ENCODE results near the gene NBEA.
A peak's percentile ranks its signal among the peaks of the same experiment; 100 is the strongest.
"Not testable (repeated sequence)": the region's sequence is repeated elsewhere in the genome, so short reads cannot be mapped to it uniquely, and the experiment has no call there.

Gene NBEA

DNA sequence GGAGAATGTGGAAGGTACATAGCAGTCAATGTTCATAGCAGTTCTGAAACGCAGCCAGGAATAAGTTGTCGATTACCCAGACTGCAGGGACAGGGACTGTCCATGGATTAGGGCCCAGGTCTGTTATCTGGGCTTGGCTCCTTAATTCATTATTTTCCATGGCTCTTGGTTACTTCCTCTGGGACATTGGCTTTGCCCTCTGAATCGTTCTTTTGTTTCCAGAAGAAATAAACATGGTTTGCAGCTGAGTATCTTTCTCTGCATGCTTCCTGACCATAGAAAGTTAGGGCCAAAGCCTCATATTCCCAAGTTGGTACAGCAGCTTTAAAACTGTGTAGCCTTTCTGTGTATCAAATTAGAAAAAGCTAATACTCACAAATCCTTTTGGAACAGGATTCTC lies 656.2 kb downstream of the NBEA start:
- no peak for DNase-seq

DNA sequence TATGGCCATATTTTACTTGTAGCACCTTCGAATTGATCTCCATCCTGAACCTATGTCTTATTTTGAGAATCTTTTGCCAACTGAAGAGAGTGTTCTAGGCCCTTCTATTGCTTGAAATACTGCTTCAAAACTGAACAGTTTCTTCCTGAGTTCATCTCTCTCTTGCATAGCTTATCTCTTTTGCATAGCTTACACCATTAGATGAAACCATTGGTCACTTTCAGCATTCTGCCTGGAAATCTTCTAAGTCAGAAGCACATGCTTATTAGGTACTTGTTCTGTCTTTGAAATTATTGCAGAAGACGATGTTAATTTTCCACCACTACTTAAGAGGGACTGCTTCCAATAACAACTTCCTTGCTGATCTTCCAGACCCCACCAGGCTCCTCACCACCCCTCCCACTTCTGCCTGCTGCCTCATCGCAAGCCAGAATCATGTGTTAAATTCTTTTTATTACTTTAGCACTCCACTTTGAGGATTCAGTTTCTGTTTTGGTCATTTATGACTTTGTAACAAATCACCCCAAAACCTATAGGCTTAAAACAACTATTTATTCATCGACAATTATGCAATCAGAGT lies 656.8 kb downstream of the NBEA start:
- DNase-seq = no peak

DNA sequence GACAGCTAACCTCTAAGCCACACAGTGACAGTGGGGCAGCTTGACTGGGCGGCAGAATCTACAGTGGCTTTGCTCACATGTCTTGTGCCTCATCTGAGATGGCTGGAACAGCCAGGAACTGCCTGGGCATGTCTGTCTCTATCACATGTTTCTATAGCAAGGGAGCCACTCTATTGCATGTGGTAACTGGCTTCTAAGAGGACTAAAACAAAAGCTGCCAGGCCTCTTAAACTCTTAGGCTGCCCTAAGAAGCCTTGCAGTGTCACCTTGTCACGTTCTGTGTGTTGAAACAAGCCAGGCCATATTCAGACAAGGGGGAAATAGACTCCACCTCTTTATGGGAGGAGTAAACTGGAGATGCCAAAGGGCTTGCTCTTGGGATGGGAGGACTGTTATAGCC lies 657.3 kb downstream of the NBEA start:
- DNase-seq = no peak

DNA sequence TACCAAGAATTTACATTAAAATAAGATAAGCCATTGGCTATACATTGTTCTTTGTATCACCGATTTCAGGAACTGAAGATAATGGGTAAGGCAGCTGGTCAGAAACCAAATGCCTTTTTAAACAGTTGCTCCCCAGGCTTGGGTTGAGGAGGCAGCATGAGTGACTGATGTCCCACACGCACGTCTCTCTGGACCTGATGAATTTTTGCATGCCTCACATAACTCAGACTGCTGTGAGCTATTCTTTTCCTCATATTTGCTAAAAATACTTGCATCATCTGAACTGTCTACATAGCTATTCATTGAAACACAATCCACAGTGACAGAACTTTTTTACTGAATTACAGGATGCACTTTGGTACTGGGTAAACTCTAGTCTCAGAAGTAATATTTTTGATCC lies 658.1 kb downstream of the NBEA start:
- no peak for DNase-seq

DNA sequence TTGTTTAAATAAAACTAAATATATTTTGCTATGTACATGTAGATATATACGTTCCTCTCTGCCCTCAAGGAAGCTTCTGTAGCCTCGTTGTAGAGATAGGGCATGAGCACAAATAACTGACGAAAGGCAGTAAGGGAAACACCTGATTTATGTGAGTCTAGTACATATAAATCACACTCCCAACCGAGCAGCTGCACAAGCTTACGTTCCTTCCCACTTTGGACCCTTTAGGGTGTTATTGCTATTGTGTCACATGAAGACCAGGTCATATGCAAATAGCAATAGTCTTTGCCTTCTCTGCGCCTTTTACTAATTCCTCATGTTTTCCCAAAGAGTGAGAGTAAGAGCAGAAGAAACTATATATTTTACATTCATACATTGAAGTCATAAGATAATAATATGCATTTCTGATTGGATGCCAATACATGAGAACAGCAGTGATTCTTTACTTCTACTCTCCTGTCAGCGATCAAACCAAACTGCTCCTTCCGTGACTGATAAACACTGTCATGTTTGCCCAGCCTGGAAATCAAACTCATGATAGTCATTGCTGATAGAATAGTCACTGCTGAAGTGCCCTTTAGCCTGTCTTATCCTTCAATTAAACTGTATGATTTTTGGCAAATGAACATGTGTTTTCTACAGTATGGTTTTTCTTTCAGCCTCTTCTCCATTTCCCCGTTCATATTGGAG lies 661.7 kb downstream of the NBEA start:
- no peak for DNase-seq

DNA sequence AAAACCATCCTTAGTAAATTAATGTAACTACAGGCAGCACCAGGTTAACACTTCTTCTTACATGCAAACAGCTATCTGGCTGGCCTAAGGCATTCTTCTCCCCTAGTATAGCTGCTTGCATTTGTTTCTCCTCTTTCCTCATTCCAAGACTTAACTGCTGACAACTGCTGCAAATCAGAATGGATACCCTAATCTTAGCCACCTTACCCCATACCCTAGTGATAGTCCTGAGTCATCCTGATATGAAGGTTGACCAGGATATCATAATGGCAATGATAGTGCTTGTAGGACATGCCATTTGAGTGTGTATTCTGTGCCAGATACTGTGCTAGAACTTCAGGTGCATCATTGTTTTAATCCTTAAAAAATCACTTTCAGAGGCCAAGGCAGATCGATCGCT lies 672.6 kb downstream of the NBEA start:
- DNase-seq = no peak

DNA sequence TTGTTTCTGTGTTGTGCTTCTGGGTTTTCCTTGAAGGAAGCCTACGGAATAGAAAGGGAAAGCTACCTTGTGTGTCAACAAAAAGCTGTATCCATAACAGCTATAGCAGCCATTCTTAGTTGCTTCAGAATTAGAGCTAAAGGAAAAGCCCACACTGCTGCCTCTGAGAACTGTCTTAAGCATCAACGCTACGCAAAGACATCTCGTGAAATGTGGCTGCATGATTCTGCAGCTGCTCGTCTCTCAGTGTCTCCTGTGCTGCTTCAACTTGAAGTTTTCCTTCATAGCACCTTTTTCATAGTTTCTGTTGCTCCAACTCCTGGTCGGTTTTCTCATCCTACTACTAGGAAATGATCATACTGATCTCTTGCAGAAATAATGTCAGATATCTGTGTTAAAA lies 675.4 kb downstream of the NBEA start:
- no peak for DNase-seq

DNA sequence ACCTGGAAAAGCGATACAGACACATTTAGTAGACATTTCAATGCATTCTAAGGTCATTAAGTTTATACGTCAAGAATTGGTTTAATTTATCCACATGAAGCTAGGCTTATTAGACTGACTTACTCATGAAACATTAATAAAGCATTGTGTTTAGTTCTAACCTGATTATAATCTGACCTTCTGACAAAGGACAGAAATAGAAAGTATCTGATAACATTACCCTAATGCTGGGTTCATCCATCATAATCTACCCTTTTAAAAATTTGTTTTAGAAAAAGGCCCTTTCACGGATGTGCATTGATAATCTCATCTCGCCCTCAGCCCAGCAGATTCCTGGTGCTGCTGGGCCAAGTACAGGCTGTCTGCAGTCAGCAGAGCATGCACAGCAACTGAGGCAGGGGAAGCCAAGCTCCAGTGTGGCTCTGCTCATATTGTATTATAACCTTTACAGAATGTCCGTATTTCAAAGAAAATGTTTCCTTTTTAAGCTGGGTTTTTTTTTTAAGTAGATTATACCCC lies 676.6 kb downstream of the NBEA start:
- no peak for DNase-seq

DNA sequence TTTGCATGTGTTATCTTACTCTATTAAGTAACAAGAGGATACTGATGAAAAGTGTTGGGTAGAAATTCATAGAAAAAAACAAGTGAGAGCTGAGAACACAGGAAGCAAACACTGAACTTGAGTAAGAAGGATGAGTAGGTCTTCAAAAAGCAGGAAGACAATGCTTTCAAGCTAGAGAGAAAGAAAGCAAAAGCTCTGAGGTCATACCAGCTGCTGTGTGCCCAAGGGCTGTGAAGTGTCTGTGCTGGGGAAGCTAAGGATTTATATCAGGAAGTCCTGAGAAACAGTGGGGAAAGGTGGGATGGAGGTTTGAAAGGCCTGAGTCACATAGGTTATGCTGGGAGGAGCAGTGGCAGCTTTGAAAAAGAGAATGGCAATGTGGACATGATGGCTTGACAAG lies 679.9 kb downstream of the NBEA start:
- DNase-seq = peak in 1 of 5 donors; percentile 18

DNA sequence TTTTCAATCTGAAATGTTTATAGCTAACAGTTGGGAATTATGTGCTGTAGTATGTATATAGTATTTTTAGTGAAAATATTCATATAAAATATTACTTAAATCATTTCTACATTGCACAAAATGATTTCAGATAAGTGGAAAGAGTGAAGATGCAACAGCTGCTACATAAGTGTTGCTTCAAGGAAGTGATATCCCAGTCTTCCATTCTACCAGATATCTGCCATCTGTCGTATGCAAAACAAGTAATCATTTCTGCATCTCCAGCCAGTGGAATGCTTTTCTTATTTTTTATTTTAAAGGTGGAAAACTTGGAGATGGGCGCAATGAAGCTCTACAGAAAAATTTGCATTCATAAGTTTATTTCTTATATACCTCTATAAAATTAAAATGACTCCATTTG lies 687.0 kb downstream of the NBEA start:
- DNase-seq = no peak

DNA sequence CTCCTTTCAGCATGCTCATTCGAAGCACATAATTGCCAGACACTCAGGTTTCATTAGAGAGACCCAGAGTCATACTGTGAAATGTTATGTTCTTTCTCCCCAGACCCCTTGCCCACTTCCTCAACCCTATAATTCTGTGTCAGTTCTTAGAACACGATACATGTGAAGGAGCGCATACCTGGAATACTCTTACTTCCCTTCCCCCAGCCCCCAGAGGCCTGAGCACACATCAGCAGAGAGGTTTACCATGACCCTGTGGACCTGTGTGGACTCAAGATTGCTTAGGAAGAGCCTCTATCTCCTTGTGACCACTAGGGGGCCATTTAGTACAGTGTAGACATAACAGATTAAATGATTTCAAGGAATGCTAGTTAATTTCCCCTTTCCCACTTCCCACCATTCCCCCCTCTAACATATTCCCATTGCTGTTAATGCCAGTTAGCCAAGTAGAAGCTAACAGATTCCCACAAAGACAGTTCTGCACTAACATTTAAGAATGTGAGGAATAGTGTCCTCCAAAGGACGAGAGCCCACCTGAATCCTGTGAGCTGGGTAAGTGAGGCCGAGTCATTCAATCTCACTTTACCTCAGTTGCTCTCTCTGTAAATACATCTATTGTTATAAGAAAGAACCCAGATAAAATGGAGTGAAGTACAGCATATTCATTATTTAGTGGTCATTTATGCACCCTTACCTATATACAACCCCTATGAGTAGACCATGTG lies 688.6 kb downstream of the NBEA start:
- peak in 1 of 5 donors; percentile 1 for DNase-seq

DNA sequence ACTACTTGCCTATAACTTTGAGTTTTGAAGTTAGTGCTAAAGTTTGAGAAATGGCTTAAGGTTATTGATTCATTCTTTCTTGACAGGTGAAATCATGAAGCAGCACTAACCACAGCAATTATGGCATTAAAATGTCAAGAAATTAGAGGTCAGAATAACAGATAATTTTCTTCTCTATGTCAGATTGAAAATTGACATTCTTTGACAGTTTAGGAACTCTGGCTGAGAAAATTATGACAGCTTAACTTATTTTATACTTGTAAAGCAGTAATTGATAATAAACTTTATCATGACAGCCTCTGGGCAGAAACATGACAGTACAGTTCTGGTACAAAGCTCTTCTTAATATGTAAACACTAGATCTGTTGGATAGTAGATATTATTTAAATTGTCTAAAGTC lies 689.6 kb downstream of the NBEA start:
- no peak for DNase-seq

DNA sequence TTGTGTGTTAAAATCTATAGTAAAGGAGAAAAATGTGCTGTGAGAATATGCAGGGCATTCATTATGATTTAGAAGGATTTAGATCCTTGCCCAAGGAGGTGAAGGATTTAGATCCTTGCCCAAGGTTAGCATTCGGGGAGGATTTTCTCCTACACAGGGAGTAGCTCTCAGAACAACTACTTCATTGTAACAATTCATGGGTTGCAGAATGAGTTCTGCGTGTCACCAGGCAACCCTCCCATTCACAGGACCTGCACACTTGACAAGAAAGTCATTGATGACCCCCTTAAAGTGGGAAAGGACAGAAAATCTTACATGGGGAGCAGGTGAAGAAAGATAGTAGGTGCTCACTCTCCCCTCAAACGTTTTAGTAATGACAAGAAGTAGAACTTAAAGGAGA lies 701.6 kb downstream of the NBEA start:
- no peak for DNase-seq

DNA sequence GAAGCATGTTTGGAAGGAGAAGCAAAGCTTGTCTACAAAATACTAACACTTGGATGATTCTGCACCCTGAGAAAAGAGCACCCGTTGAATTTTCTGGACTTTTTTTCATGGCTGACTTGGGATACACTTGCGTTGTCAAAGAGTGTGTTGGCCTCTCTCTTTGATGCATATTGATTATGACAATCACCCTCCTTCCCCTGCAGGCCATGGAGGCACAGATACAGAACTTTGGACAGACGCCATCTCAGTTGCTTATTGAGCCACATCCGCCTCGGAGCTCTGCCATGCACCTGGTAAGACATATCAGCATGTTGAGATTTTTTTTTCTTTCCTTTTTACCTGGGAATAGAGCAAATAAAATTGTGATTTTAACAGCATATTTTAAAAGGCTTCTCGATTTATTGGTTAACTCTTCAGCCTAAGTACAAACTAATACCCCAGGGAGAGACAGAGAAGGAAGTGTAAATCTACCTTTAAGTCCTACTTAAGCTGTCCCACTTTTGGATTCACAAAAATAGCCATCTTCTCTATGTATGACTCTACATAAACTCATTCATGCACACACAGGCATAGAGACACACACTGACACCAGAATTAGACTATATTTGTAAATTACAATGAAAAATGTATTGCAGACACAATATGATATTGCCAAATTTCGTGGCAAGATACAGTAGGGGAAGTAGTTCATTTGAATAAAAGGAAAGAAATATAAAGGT lies 704.1 kb downstream of the NBEA start:
- DNase-seq = no peak

DNA sequence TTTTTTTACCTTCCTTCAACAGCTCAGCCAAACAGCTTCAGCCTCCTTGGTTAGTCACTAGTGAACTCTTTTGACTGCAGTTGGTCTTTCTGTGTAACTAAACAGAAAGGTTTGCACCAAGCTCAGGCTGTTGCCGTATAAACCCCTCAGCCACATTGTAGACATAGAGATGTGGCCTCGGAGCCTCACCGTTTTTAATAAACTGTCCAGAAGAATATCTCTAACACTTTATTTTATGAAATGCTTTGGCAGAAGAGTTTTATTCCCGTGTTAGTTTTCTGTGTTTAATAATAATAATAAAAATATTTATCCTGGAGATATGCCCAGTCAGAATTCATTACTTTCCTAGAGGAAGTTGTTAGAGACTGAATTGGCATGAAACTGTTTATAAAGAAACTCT lies 706.1 kb downstream of the NBEA start:
- DNase-seq = no peak

DNA sequence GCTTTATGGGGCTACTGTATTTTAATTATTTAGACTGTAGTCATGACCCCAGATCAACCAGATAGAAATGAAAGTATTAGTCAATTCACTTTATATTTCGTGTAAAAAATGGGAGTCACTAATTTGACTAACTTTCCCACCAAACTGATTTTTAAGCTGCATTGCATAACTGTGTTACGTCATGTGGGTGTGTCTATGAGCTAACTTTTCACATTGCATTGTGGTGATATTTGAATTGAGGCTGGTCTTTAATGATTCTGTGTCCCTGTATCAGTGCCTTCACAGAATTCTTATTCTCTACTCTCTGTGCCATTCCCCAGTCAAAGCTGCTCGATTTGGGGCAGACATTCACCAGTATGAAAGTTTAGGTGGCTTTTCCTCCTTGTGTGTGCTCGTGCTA lies 707.1 kb downstream of the NBEA start:
- DNase-seq = no peak

DNA sequence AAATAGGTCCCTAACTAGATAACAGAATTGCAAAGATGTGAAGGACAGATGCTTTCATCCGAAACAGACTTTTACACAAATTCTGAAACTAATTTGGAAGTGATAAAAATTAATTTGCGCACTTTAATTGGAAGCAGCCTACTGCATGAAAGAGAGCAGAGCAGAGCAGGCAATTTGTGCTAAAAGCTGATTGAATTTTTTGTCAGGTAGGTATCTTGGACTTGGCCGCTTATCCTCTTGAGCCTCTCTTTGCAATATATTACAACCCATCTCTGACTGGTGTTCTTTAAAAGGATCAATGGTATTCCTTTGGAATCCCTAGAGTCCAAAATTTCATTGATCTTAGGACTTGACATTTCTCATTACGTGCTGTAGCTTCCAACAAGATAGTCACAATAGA lies 717.7 kb downstream of the NBEA start:
- DNase-seq = no peak

DNA sequence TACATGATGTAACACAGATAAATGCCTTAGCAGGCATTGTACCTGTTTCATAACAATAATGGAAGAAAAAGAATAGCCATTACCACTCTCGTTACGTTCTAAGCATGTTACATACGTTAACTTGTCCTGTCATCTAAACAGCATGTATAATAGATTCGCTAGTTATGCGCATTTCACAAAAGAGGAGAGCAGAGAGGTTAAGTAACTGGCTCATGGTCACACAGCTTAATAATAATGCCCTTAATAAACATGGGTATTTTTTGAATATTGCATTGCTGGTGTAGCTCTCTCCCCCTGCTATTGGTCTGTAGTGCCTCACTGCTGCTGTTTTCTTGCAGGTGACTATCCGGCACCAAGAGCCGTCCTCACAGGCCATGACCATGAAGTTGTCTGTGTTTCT lies 722.7 kb downstream of the NBEA start:
- DNase-seq = no peak

DNA sequence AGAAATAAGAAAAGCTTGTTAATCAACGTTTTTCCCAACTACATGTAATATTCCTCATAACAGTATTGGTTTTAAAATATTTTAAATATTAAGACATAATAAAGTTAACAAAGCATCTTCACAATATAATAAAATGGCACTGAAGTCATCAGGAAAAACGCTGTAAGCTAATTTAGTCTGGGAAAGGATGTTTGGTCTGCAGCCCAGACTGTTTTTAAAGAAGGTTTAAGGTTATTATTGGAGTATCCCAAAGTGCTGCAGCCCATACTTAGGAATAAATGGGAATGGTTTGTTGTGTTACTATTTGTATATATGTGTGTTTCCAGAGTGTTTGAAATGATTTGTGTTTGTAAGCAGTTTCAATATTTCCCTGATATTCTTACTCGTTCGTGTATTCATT lies 727.3 kb downstream of the NBEA start:
- no peak for DNase-seq

DNA sequence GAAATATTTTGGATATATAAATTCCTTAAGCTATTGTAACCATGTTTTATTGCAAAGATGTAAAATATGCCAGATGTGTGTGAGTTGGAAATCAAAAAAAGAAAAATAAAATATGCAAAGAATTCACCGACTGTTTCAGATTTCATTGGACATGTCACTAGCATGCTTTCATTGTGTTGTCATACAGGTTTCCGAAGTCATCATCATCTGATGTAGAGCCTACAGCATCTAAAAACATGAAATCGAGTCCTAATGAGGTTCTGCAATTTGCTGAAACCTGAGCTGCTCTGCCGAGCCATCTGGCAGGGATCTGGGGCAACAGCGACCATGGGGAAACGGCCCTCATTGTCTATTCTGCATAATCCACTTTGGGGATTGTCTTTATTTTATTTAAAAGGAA lies 730.5 kb downstream of the NBEA start:
- no peak for DNase-seq

DNA sequence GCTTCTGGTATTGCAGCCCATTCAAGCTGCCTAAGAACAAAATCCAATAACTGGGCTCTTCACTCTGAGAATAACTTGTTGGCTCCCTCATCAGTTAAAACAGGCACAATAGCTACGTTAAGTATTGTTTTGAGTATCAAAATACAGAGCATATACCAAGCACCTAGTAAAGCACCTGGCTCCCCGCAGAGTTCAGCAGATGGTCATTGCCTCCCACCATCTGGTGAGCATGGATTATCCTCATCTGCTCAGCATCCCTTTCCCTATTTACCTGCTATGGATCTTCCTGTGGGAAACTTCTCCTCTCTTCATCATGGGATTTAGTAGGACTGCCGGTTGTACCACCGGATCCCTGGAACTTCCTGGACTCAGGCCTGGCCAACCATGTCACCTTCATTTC lies 733.6 kb downstream of the NBEA start:
- DNase-seq = no peak

DNA sequence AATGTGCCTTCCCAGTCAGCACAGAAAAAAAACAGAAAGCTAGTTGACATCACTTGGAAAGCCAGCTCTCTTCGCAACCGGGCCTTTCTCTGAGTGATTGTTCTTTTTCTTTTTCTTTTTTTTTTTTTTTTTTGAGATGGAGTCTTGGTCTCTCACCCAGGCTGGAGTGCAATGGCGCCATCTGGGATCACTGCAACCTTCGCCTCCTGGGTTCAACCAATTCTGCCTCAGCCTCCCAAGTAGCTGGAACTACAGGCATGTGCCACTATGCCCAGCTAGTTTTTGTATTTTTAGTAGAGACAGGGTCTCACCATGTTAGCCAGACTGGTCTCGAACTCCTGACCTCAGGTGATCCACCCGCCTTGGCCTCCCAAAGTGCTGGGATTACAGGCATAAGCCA lies 735.8 kb downstream of the NBEA start:
- DNase-seq = not testable (repeated sequence)

DNA sequence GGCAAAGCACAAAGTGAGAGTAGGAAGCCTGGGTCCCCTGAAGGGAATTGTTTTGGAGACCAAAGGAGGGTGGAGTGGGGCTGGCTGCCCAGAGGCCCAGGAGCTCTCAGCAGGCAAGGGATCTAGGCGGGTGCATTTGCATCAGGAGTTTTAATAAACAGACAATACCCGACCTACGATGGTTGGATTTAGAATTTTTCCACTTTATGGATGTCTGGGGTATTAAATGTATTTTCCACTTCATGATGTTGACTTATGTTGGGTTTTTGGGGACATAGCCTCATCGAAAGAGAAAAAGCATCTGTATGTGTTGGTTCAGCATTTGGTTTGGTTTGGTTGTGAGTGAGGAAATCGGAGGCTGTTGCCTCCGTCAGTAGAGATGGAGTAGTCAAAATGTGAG lies 739.6 kb downstream of the NBEA start:
- no peak for DNase-seq

DNA sequence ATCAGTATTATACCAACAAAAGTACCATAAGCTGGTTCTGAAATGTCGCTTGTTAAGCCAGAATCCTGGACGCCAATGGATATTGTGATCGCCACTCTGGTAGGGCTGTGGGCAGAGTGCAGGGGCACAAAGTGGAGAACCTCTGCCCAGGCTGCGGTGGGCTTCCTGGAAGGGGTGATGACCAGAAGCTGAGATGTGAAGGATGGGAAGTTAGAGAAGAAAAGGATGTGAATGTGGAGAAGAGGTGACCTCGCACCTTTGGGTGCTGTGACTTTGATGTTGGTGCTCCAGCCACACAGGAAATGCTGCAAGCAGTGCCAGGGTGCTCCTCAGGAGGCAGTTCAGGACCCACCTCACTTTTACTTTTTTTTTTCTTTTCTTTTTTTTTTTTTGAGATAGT lies 742.4 kb downstream of the NBEA start:
- DNase-seq = no peak

Data from T-helper 1 cell (primary cell).